Activated naive CD4-positive, alpha-beta T cell treated with anti-CD3 and anti-CD28 coated beads, Interleukin-2, amount 10 ng/mL, durations not matched to agents 7 days and 5 days (primary cell): ENCODE data around the gene ODC1.
"Not testable (repeated sequence)": the region's sequence is repeated elsewhere in the genome, so short reads cannot be mapped to it uniquely, and the experiment has no call there.

Source experiments
- CTCF ChIA-PET: fragments of 350-600 bp; sonication (Branson Sonifier 250); formaldehyde crosslinking; loops from one replicate; lab custom pipeline; 2021; ENCODE audit warnings: antibody characterized with exemption; lab: Charles Lee
- DNase-seq: peaks from one replicate; pipeline ENCODE4 v3.0.0-alpha.2; 2020
- H3K27ac Mint-ChIP-seq: one replicate; pipeline ENCODE4 v1.8.0; 2021; ENCODE audit warnings: mild to moderate bottlenecking, moderate library complexity, mixed read lengths
- H3K27me3 Mint-ChIP-seq: one replicate; pipeline ENCODE4 v1.8.0; 2021; ENCODE audit warnings: mild to moderate bottlenecking, mixed read lengths
- H3K36me3 Mint-ChIP-seq: one replicate; pipeline ENCODE4 v1.8.0; 2021; ENCODE audit warnings: mixed read lengths
- H3K4me1 Mint-ChIP-seq: one replicate; pipeline ENCODE4 v1.8.0; 2021; ENCODE audit warnings: mixed read lengths
- H3K4me3 Mint-ChIP-seq: one replicate; pipeline ENCODE4 v1.8.0; 2021; ENCODE audit warnings: mild to moderate bottlenecking, moderate library complexity, mixed read lengths
- H3K9me3 Mint-ChIP-seq: one replicate; pipeline ENCODE4 v1.8.0; 2021; ENCODE audit warnings: mixed read lengths

ODC1 gene

GRCh38 chr2:10452956-10453904 lies 5.1 kb upstream of the ODC1 start:
- no peak overlapping the region for H3K4me3 Mint-ChIP-seq
- no peak for DNase-seq
- no peak overlapping the region for H3K27ac Mint-ChIP-seq
- peaks cover 23% of the 10 kb centered on the region for H3K27me3 Mint-ChIP-seq
- H3K36me3 Mint-ChIP-seq: peaks cover 1% of the 10 kb centered on the region
- peaks cover 17% of the 10 kb centered on the region for H3K4me1 Mint-ChIP-seq
- CTCF ChIA-PET: no interaction called here
- H3K9me3 Mint-ChIP-seq: no peaks in the 10 kb centered on the region

- Mint-ChIP-seq H3K36me3 (peaks cover 1% of the 10 kb centered on the region), H3K27me3 (peaks cover 17% of the 10 kb centered on the region), H3K27ac (no peak overlapping the region), H3K9me3 (no peaks in the 10 kb centered on the region), H3K4me1 (peaks cover 19% of the 10 kb centered on the region), H3K4me3 (no peak overlapping the region)
- CTCF ChIA-PET: no interaction called here
- DNase-seq: no peak
Measured at GRCh38 chr2:10452312-10452711, 4.2 kb upstream of the ODC1 start.

- no peak for DNase-seq
- H3K27ac Mint-ChIP-seq: no peak overlapping the region
- CTCF ChIA-PET: no interaction called here
- H3K36me3 Mint-ChIP-seq: peaks cover 1% of the 10 kb centered on the region
- H3K9me3 Mint-ChIP-seq: no peaks in the 10 kb centered on the region
- H3K27me3 Mint-ChIP-seq: peaks cover 13% of the 10 kb centered on the region
- H3K4me3 Mint-ChIP-seq: no peak overlapping the region
- peaks cover 23% of the 10 kb centered on the region for H3K4me1 Mint-ChIP-seq
Measured at GRCh38 chr2:10451819-10452218, 3.7 kb upstream of the ODC1 start.

- CTCF ChIA-PET: interaction anchor here (0.5 to 0.6 kb wide), 2 partner anchors 209 to 308 kb away, joined by 3 read pairs; no protein-coding TSS in a partner anchor
- H3K36me3 Mint-ChIP-seq: peaks cover 3% of the 10 kb centered on the region
- no peaks in the 10 kb centered on the region for H3K9me3 Mint-ChIP-seq
- peak overlapping the region; percentile 78 for H3K4me3 Mint-ChIP-seq
- peaks cover 5% of the 10 kb centered on the region for H3K27me3 Mint-ChIP-seq
- DNase-seq: peak; percentile 17
- no peak overlapping the region for H3K27ac Mint-ChIP-seq
- peaks cover 37% of the 10 kb centered on the region for H3K4me1 Mint-ChIP-seq
Measured at GRCh38 chr2:10449838-10450691, 1.9 kb upstream of the ODC1 start.

- Mint-ChIP-seq H3K4me3 (peak overlapping the region; percentile 78), H3K27ac (peak overlapping the region; percentile 94), H3K36me3 (peaks cover 9% of the 10 kb centered on the region), H3K9me3 (no peaks in the 10 kb centered on the region), H3K4me1 (peaks cover 43% of the 10 kb centered on the region), H3K27me3 (no peaks in the 10 kb centered on the region)
- DNase-seq: no peak
- CTCF ChIA-PET: no interaction called here
Measured at GRCh38 chr2:10449486-10449831, 1.3 kb upstream of the ODC1 start.

GRCh38 chr2:10448576-10449485 lies 704 bp upstream of the ODC1 start:
- peaks cover 14% of the 10 kb centered on the region for H3K36me3 Mint-ChIP-seq
- no peaks in the 10 kb centered on the region for H3K27me3 Mint-ChIP-seq
- CTCF ChIA-PET: interaction anchor here (2.1 to 2.8 kb wide), 2 partner anchors 211 to 219 kb away, joined by 8 to 16 read pairs; no protein-coding TSS in a partner anchor
- DNase-seq: peak; percentile 96
- no peaks in the 10 kb centered on the region for H3K9me3 Mint-ChIP-seq
- peak overlapping the region; percentile 78 for H3K4me3 Mint-ChIP-seq
- H3K4me1 Mint-ChIP-seq: peaks cover 45% of the 10 kb centered on the region
- H3K27ac Mint-ChIP-seq: peak overlapping the region; percentile 94

- Mint-ChIP-seq H3K9me3 (no peaks in the 10 kb centered on the region), H3K27ac (peak overlapping the region; percentile 88), H3K27me3 (no peaks in the 10 kb centered on the region), H3K4me1 (peaks cover 42% of the 10 kb centered on the region), H3K4me3 (peak overlapping the region; percentile 87), H3K36me3 (peaks cover 23% of the 10 kb centered on the region)
- CTCF ChIA-PET: interaction anchor here (1.0 to 4.0 kb wide), 6 partner anchors 12 to 307 kb away, joined by 3 to 31 read pairs (median 8); no protein-coding TSS in a partner anchor
- peak; percentile 68 for DNase-seq
Measured at GRCh38 chr2:10447300-10447894, 730 bp downstream of the ODC1 start.

- H3K36me3 Mint-ChIP-seq: peaks cover 31% of the 10 kb centered on the region
- CTCF ChIA-PET: interaction anchor here (1.0 to 4.0 kb wide), 7 partner anchors 11 to 374 kb away, joined by 3 to 31 read pairs (median 7); no protein-coding TSS in a partner anchor
Measured at GRCh38 chr2:10446631-10447030, 1.5 kb downstream of the ODC1 start.

GRCh38 chr2:10444463-10444862 lies 3.7 kb downstream of the ODC1 start:
- no peak for DNase-seq
- peaks cover 32% of the 10 kb centered on the region for H3K4me1 Mint-ChIP-seq
- CTCF ChIA-PET: interaction anchor here (0.9 to 4.0 kb wide), 3 partner anchors 9 to 215 kb away, joined by 4 to 31 read pairs (median 5); no protein-coding TSS in a partner anchor

More at GRCh38 chr2:10446631-10447030, 1.5 kb downstream of the ODC1 start:
- peaks cover 39% of the 10 kb centered on the region for H3K4me1 Mint-ChIP-seq
- DNase-seq: no peak
- H3K27ac Mint-ChIP-seq: no peak overlapping the region
- no peaks in the 10 kb centered on the region for H3K27me3 Mint-ChIP-seq
- H3K4me3 Mint-ChIP-seq: peak overlapping the region; percentile 63
- no peaks in the 10 kb centered on the region for H3K9me3 Mint-ChIP-seq

GRCh38 chr2:10442469-10443126 lies 5.5 kb downstream of the ODC1 start:
- not testable (repeated sequence) for H3K4me3 Mint-ChIP-seq
- peaks cover 41% of the 10 kb centered on the region for H3K36me3 Mint-ChIP-seq

More at GRCh38 chr2:10444463-10444862, 3.7 kb downstream of the ODC1 start:
- Mint-ChIP-seq H3K27ac (no peak overlapping the region), H3K9me3 (no peaks in the 10 kb centered on the region), H3K4me3 (no peak overlapping the region), H3K27me3 (no peaks in the 10 kb centered on the region), H3K36me3 (peaks cover 40% of the 10 kb centered on the region)

GRCh38 chr2:10441948-10442347 lies 6.2 kb downstream of the ODC1 start:
- Mint-ChIP-seq H3K36me3 (peaks cover 41% of the 10 kb centered on the region), H3K27ac (no peak overlapping the region), H3K4me3 (no peak overlapping the region), H3K9me3 (no peaks in the 10 kb centered on the region), H3K27me3 (no peaks in the 10 kb centered on the region), H3K4me1 (peaks cover 22% of the 10 kb centered on the region)
- DNase-seq: peak; percentile 10
- CTCF ChIA-PET: no interaction called here

More at GRCh38 chr2:10442469-10443126, 5.5 kb downstream of the ODC1 start:
- DNase-seq, H3K27ac Mint-ChIP-seq, H3K27me3 Mint-ChIP-seq, H3K9me3 Mint-ChIP-seq: not testable (repeated sequence)
- peaks cover 28% of the 10 kb centered on the region for H3K4me1 Mint-ChIP-seq
- CTCF ChIA-PET: interaction anchor here (1.2 kb wide), 1 partner anchor 7 kb away, joined by 7 read pairs; no protein-coding TSS in a partner anchor

- CTCF ChIA-PET: interaction anchor here (0.9 to 2.1 kb wide), 2 partner anchors 32 to 361 kb away, joined by 3 to 11 read pairs; no protein-coding TSS in a partner anchor
- Mint-ChIP-seq H3K9me3 (no peaks in the 10 kb centered on the region), H3K4me1 (peaks cover 13% of the 10 kb centered on the region), H3K4me3 (no peak overlapping the region), H3K27ac (no peak overlapping the region), H3K36me3 (peaks cover 41% of the 10 kb centered on the region), H3K27me3 (no peaks in the 10 kb centered on the region)
- DNase-seq: no peak
Measured at GRCh38 chr2:10440736-10441135, 7.4 kb downstream of the ODC1 start.
